Measurements from ENCODE around the gene ABCA3.

The ABCA3 gene

DNA sequence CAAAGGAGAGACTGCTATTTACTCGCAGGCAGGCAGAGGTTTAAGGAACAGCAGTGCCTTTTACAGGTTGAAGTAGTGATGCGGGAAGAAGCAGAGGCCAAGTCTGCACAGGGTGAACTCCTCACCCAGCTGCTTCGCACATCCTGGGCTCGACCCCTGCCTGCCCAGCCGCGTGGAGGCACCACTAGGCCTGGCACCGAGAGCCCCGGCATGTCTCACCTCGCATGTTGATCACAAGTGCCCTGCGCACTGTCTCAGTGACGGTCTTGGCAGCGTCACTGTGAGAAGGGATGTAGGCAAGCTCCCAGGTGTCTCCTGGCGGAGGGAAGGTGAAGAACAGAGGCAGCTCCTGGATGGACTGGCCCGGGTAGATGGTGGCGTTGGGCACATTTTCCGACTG, 14.7 kb downstream of the ABCA3 start:
- no peak overlapping the region for H3K4me3 ChIP-seq
- TF ChIP-seq, protein P1, sequence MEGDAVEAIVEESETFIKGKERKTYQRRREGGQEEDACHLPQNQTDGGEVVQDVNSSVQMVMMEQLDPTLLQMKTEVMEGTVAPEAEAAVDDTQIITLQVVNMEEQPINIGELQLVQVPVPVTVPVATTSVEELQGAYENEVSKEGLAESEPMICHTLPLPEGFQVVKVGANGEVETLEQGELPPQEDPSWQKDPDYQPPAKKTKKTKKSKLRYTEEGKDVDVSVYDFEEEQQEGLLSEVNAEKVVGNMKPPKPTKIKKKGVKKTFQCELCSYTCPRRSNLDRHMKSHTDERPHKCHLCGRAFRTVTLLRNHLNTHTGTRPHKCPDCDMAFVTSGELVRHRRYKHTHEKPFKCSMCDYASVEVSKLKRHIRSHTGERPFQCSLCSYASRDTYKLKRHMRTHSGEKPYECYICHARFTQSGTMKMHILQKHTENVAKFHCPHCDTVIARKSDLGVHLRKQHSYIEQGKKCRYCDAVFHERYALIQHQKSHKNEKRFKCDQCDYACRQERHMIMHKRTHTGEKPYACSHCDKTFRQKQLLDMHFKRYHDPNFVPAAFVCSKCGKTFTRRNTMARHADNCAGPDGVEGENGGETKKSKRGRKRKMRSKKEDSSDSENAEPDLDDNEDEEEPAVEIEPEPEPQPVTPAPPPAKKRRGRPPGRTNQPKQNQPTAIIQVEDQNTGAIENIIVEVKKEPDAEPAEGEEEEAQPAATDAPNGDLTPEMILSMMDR (IDR thresholded peaks at IDR 0.05) = no peak
- H3K27ac ChIP-seq = no peak overlapping the region
- DNase-seq (ENCODE audit: low spot score) = no peak

DNA sequence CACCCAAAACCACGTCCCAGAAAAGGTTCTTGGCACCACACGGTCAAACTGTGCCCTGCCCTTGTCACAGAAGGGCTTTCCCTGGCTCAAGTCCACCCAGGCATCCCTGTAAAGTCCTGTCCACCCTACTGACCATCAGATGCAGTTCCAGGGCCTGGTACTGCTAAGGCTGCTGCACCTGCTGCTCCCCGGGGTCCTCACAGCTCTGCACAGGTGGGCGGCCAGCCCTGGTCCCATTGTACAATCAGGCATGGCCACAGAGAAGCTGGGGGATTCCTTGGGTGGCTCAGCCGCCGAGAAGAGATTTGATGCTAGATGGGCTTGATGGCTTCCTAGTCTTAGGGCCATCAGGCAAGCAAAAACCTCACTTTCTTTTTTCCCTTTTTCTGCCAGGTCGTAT, 15.3 kb downstream of the ABCA3 start:
- DNase-seq (ENCODE audit: low spot score) = no peak
- TF ChIP-seq, protein P1 (IDR thresholded peaks at IDR 0.05) = no peak
- H3K27ac ChIP-seq = no peak overlapping the region
- no peak overlapping the region for H3K4me3 ChIP-seq

- Histone ChIP-seq H3K27ac (no peak overlapping the region), H3K4me3 (no peak overlapping the region)
- TF ChIP-seq, protein P1 (IDR thresholded peaks at IDR 0.05) = no peak
- no peak for DNase-seq (ENCODE audit: low spot score)
Measured at GRCh38 chr16:2324296-2324859, 16.1 kb downstream of the ABCA3 start.

GRCh38 chr16:2323701-2324100, 16.8 kb downstream of the ABCA3 start:
- Histone ChIP-seq H3K4me3 (no peak overlapping the region), H3K27ac (no peak overlapping the region)
- TF ChIP-seq, protein P1 (IDR thresholded peaks at IDR 0.05) = no peak
- DNase-seq (ENCODE audit: low spot score) = no peak

DNA sequence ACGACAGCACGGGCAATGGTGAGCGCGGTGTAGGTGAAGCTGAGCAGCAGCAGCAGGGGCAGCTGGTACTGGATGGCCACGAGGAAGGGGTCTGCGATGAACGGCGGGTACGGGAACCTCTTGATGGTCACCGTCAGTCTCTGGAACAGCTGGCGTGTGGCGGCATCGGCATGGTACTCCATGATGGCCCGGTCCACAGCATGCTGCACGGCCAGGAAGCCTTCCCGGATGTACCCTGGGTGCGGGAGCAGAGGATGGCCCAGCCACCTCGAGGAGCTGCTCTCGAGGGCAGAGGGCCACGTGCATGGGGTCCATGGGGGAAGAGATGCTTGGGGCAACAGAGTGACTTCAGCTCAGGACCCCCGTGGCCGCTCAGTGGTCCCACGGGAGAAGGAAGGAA, 20.9 kb downstream of the ABCA3 start:
- Histone ChIP-seq H3K27ac (no peak overlapping the region), H3K4me3 (no peak overlapping the region)
- TF ChIP-seq, protein P1 (IDR thresholded peaks at IDR 0.05) = no peak
- DNase-seq (ENCODE audit: low spot score) = no peak

DNA sequence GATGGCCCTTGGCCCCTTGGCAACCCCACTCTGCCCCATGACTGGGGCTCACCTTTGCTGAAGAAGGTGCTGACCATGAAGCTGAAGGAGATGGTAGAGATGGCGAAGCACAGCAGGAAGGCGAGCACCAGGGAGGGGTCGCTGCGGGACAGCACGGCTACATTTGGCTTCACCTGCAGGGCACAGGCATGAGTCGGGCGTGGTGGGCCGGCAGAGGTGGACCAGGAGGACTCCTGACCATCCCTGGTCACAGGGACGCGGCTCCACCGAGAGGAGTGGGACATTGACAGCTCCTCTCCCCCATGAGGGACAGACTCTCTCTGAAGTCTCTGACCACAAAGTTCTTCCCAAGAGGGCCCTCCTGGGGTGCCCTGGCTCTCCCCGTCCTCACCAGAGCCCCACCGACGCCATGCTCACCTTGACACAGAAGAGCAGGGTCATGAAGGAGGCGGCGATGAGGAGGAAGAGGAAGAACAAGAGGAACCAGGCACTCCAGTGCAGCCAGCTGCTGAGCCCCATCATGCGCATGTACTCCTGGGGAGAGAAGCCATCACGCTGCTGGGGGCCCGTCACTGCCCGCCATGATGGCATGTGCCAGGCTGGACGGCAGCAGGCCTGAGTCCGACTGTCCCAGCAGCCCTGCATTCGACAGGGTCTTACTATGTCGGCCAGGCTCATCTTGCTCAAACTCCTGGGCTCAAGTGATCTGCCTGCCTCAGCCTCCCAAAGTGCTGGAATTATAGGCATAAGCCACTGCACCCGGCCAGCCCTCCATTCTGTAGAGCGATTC, 23.1 kb downstream of the ABCA3 start:
- TF ChIP-seq, protein P1 (IDR thresholded peaks at IDR 0.05) = no peak
- no peak for DNase-seq (ENCODE audit: low spot score)
- H3K4me3 ChIP-seq = no peak overlapping the region

More for the DNA sequence above, 23.1 kb downstream of the ABCA3 start:
- no peak overlapping the region for H3K27ac ChIP-seq

Data from coronary artery (tissue), 2 donors.